Right ventricle myocardium superior (tissue), 1 donor: Measurements from ENCODE around the gene IRF2. TPM values are rescaled to one million over a fixed set of nuclear protein-coding genes. Genes with fewer than 3 reads are reported as not detected.
"Not testable (repeated sequence)": the region's sequence is repeated elsewhere in the genome, so short reads cannot be mapped to it uniquely, and the experiment has no call there.

Experiments used
- ATAC-seq: fragments of 200-7000 bp; cut with Tn5 transposase; one replicate; pipeline ENCODE4 v1.9.1; 2020; ENCODE audit warnings: mild to moderate bottlenecking; ENCODE audit not compliant: poor library complexity
- DNase-seq: peaks from one replicate; pipeline ENCODE4 v3.0.0-alpha.2; 2020
- intact Hi-C: fragments of 100-400 bp; cut with DNase I; formaldehyde crosslinking; loops from one replicate; pipeline ENCODE4 v1.11.2; 2022
- total RNA-seq: library from RNA; stranded (reverse); fragmentation: NEBNext Ultra II Directional; extraction: Animal tissue kit (Norgen Biotek cat#: 25700); gene quantifications from one replicate; pipeline ENCODE4 v1.2.1, GENCODE V29; 2021
- donor health status: DM: no; HTN: yes; CAD: no; lungs with severe emphysema.

IRF2 gene
- total RNA-seq, 1 donor from 2014 or later = 27.2 TPM

GRCh38 chr4:184385705-184386141 lies 88.6 kb downstream of the IRF2 start:
- intact Hi-C loops = loop anchor here (5.0 to 10.0 kb wide), 3 partner anchors 33 to 101 kb away; partner anchors contain the start of gene IRF2
- ATAC-seq = peak; percentile 77
- DNase-seq = peak; percentile 69

GRCh38 chr4:184384810-184385557 lies 89.4 kb downstream of the IRF2 start:
- intact Hi-C loops = loop anchor here (5.0 to 10.0 kb wide), 3 partner anchors 33 to 100 kb away; partner anchors contain the start of gene IRF2
- no peak for ATAC-seq
- no peak for DNase-seq

GRCh38 chr4:184384056-184384809 lies 90.1 kb downstream of the IRF2 start:
- peak; percentile 46 for ATAC-seq
- DNase-seq = peak; percentile 58
- intact Hi-C loops = loop anchor here (10.0 kb wide), 1 partner anchor 99 kb away; no protein-coding TSS in a partner anchor

- peak; percentile 47 for DNase-seq
- intact Hi-C loops = loop anchor here (10.0 kb wide), 1 partner anchor 99 kb away; no protein-coding TSS in a partner anchor
- ATAC-seq = peak; percentile 15
Measured at GRCh38 chr4:184383497-184384055, 90.8 kb downstream of the IRF2 start.

- no peak for DNase-seq
- intact Hi-C loops = loop anchor here (10.0 kb wide), 1 partner anchor 98 kb away; no protein-coding TSS in a partner anchor
- ATAC-seq = no peak
Measured at GRCh38 chr4:184382189-184382846, 92.0 kb downstream of the IRF2 start.

- intact Hi-C loops = loop anchor here (10.0 kb wide), 1 partner anchor 96 kb away; no protein-coding TSS in a partner anchor
- no peak for ATAC-seq
- DNase-seq = no peak
Measured at GRCh38 chr4:184380707-184381106, 93.6 kb downstream of the IRF2 start.

DNA sequence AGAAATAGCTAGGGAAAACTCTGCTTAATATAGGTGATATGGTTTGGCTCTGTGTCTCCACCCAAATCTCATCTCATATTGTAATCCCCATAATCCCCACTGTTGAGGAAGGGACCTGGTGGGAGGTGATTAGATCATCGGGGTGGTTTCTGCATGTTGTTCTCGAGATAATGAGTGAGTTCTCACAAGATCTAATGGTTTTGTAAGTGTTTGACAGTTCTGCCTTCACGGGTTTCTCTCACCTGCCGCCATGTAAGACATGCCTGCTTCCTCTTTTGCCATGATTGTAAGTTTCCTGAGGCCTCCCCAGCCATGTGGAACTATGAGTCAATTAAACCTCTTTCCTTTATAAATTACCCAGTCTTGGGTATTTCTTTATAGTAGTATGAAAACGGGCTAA lies 94.1 kb downstream of the IRF2 start:
- intact Hi-C loops = loop anchor here (10.0 kb wide), 1 partner anchor 95 kb away; no protein-coding TSS in a partner anchor
- not testable (repeated sequence) for ATAC-seq

DNA sequence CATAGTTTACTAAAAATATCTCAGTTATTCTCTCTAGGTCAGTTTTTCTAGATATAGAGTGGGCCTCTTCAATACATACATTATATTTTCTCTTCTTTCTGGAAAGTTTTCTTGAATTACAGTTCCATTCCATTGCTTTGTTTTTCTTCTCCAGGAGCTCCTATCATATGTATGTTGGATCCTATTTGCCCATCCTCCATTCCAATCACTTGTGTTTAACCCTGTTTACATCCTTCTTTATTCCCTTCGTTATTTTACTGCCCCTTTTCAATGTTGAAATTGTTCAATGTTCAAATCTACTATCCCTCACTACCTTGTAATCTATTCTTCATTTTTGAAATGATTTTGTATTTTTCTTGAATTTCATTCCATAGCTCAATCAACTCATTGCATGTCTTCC lies 97.4 kb downstream of the IRF2 start:
- no peak for ATAC-seq
- no peak for DNase-seq
- intact Hi-C loops = no loop called here

More for the DNA sequence above, 94.1 kb downstream of the IRF2 start:
- DNase-seq = not testable (repeated sequence)

DNA sequence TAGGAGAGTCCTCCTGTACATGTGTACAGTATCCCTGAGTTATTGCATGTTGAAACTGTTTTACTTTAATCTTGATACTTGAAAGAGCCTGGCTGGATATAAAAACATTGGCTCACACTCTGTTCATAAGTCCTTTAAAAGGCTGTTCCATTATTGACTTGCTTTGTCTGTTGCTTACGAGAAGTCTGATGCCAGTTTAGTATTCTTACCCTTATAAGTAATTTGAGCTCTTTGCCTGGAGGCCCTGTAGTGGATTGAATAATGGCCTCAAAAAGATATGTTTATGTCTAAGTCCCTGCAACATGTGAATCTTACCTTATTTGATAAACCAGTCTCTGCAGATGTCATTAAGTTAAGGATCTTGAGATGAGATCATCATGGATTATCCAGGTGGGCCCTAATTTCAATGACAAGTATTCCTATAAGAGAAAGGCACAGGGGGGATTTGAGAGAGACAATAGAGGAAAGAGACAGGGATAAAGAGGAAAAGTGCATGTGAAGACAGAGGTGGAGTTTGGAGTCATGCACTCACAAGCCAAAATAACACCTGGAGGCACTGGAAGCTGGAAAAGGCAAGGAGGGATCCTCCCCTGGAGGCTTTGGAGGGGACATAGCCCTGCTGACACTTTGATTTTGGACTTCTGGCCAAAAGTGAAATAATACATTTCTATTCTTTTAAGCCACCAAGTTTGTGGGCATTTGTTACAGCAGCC lies 98.1 kb downstream of the IRF2 start:
- no peak for ATAC-seq
- intact Hi-C loops = no loop called here

GRCh38 chr4:184375623-184376022 lies 98.7 kb downstream of the IRF2 start:
- ATAC-seq, DNase-seq, intact Hi-C loops: not testable (repeated sequence)

More for the DNA sequence above, 98.1 kb downstream of the IRF2 start:
- no peak for DNase-seq

- ATAC-seq = no peak
- intact Hi-C loops = no loop called here
- no peak for DNase-seq
Measured at GRCh38 chr4:184375027-184375426, 99.3 kb downstream of the IRF2 start.

DNA sequence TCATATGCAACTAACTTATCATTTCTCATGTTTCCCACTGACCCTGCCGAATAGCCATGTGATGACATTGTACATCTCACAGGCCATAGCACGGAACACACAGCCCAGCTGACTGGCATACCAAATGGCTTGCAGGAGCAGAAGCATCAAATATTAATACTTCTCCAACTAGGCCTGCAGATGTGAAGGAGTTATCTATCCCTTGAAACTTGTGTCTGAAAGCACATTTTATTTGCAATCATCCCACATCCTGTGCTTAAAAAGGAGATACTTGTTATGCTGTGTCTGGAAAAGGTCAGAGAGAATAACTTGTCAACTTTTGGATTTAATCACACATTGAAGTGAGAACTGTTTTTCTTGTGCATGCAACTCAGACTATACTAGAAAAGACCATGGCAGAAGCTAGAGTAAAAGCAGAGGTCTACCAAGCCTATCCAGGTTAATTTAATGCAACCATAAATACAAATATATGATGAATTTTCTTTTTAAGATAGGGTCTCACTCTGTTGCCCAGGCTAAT lies 100.4 kb downstream of the IRF2 start:
- intact Hi-C loops = no loop called here
- DNase-seq = no peak

GRCh38 chr4:184371390-184371787 lies 103.0 kb downstream of the IRF2 start:
- no peak for ATAC-seq
- intact Hi-C loops = no loop called here
- DNase-seq = no peak

More for the DNA sequence above, 100.4 kb downstream of the IRF2 start:
- no peak for ATAC-seq

DNA sequence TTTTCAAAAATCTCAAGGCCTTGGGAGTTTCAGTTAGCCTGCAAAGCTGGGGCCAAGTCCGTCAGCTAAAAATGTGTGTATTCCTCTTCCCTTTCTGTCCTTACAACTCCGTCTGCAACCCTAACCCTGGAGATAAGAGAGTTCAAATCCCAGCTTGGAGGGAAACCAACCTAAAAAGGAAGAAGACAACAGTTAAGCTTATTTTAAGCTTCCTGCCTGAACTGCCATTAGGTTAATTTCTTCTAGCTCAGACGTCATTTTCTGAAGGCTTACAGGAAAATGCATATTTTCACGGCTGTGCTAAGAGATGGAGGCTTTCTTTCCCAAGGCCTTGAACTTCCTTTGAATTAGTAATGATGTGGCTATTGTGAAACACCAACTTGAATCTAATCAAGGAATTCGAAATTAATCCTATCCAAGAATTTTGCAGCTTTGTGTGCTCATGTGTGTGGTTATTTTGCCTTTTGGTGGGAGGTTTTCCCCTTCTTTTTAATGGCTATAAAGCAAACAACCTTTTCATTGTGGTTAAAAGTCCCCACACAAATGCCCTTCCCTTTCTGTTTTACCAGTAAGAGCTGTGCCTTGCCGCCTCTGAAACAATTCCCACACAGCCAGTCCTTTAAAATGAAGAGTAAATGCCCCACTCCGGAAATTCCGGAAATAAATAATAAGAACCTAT lies 103.5 kb downstream of the IRF2 start:
- DNase-seq = no peak
- intact Hi-C loops = no loop called here
- no peak for ATAC-seq

- ATAC-seq (no peak), DNase-seq (no peak)
- intact Hi-C loops = no loop called here
Measured at GRCh38 chr4:184369871-184370270, 104.5 kb downstream of the IRF2 start.

GRCh38 chr4:184368731-184369130 lies 105.6 kb downstream of the IRF2 start:
- intact Hi-C loops = no loop called here
- no peak for DNase-seq

DNA sequence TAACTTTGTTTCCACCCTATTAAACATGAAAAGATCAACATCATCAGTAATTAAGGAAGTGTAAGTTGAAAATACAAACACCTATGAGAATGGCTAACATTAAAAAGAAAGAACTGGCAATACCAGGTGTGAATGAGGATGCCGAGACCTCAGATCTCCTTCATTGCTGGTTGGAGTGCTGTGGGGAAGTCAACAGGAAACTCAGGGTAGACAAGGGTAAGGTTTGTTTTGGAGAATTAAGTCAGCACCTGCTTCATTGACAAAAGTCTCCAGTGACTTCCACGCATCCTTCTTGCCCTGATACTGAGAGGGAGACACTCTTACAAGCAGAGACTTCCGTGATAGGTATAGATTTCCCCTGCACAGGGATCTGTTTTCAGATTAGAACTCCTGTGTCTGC lies 106.1 kb downstream of the IRF2 start:
- ATAC-seq = no peak
- DNase-seq = no peak
- intact Hi-C loops = no loop called here

More at GRCh38 chr4:184368731-184369130, 105.6 kb downstream of the IRF2 start:
- no peak for ATAC-seq
